Peyer's patch (tissue), 4 donors: ENCODE data around the gene CZIB.

ENCODE experiments used
- CTCF ChIP-seq, 6 experiments: fragments of 450-650 bp in 4 of 6; fragments of 200-600 bp in 2 of 6; sonication (generic) in 1 of 6; IDR thresholded peaks; one replicate each; pipeline ENCODE4 v1.5.1; 2017 to 2019; ENCODE audit warnings: antibody characterized with exemption in 6 of 6, mild to moderate bottlenecking in 3 of 6, moderate library complexity in 1 of 6
- POLR2A ChIP-seq, 2 donors: fragments of 450-650 bp; IDR thresholded peaks; one replicate each; pipeline ENCODE4 v1.5.1; 2017; ENCODE audit warnings: antibody characterized with exemption in 2 of 2, mild to moderate bottlenecking in 2 of 2, moderate library complexity in 2 of 2

- TF ChIP-seq CTCF (IDR thresholded peaks at IDR 0.05) = no peak
- no peak for TF ChIP-seq POLR2A (IDR thresholded peaks at IDR 0.05)
Measured at GRCh38 chr1:53174971-53175913, 45.2 kb downstream of the CZIB start.
